Kidney (tissue), 14 donors: ENCODE results near the gene BACE2. TPM values are rescaled to one million over a fixed set of nuclear protein-coding genes. Genes with fewer than 3 reads are reported as not detected.

Source experiments
- DNase-seq, 5 donors: peaks; one replicate each; pipeline ENCODE4 v3.0.0-alpha.2; 2013 to 2020
- FAIRE-seq: peaks from 2 replicates; lab custom pipeline; 2012; peaks lifted over from hg19 to GRCh38; lab: Jason Lieb, UNC
- H3K27ac ChIP-seq, 2 donors: one replicate each; pipeline ENCODE4 v1.7.0; 2013; ENCODE audit warnings: low read depth in 2 of 2, low read length in 2 of 2, inconsistent platforms in 1 of 2
- H3K27me3 ChIP-seq: one replicate; pipeline ENCODE4 v1.7.1; 2013; ENCODE audit warnings: low read length, inconsistent platforms; ENCODE audit not compliant: control insufficient read depth, insufficient read depth
- H3K36me3 ChIP-seq, 3 donors: one replicate each; pipeline versions ENCODE4 v1.7.0 to v1.7.1; 2013; ENCODE audit warnings: low read length in 3 of 3, control low read depth in 1 of 3, inconsistent platforms in 1 of 3; ENCODE audit not compliant: insufficient read depth in 3 of 3, control insufficient read depth in 2 of 3
- H3K4me1 ChIP-seq, 3 donors: one replicate each; pipeline versions ENCODE4 v1.7.0 to v1.7.1; 2013; ENCODE audit warnings: low read length in 3 of 3, inconsistent platforms in 1 of 3, low read depth in 1 of 3; ENCODE audit not compliant: control insufficient read depth in 2 of 3, insufficient read depth in 2 of 3
- H3K4me3 ChIP-seq, 3 donors: one replicate each; pipeline versions ENCODE4 v1.7.0 to v1.8.1; 2013; ENCODE audit warnings: low read length in 3 of 3, control low read depth in 1 of 3, inconsistent platforms in 1 of 3
- H3K9ac ChIP-seq, 3 donors: one replicate each; pipeline versions ENCODE4 v1.7.0 to v1.7.1; 2013; ENCODE audit warnings: low read length in 3 of 3, control low read depth in 1 of 3, inconsistent platforms in 1 of 3
- H3K9me3 ChIP-seq, 3 donors: one replicate each; pipeline versions ENCODE4 v1.7.0 to v1.7.1; 2013; ENCODE audit warnings: low read length in 3 of 3, control low read depth in 1 of 3, inconsistent platforms in 1 of 3; ENCODE audit not compliant: control insufficient read depth in 2 of 3, insufficient read depth in 1 of 3
- CTCF ChIP-seq: IDR thresholded peaks from 3 replicates; pipeline ENCODE4 v1.5.1; 2012; ENCODE audit warnings: mild to moderate bottlenecking, moderate library complexity, borderline replicate concordance; ENCODE audit not compliant: insufficient read depth; ENCODE audit errors: extremely low read depth
- intact Hi-C: fragments of 100-400 bp; cut with DNase I; formaldehyde crosslinking; loops from one replicate; pipeline ENCODE4 v1.11.1; 2022
- polyA plus RNA-seq: library from polyadenylated mRNA; stranded (reverse); fragments of 350-450 nt; fragmentation: Illumina TruSeq; extraction: RNeasy Lipid Tissue Mini Kit (QIAGEN cat#74804); gene quantifications from one replicate; pipeline ENCODE4 v1.2.3, GENCODE V29; 2014; ENCODE audit warnings: low read depth, low replicate concordance; ENCODE audit not compliant: insufficient read depth
- total RNA-seq: library from RNA; stranded (reverse); fragmentation: NEBNext Ultra II Directional; extraction: Animal tissue kit (Norgen Biotek cat#: 25700); gene quantifications from one replicate; pipeline ENCODE4 v1.2.1, GENCODE V29; 2021
- donor health status: control.
- donor health status: control.
- donor health status: control.
- donor health status: control.
- donor health status: control.
- donor health status: DM: yes; HTN: yes; CAD: no.
- donor health status: Normal renal cell carcinoma (clear cell type).

The BACE2 gene
- total and polyA plus RNA-seq, 2 donors from 2014 or later = 55.5 to 65.7 TPM

- TF ChIP-seq CTCF = no peak
- Histone ChIP-seq H3K4me1 (peaks cover 0 to 4% (median 0%) of the 10 kb centered on the region in 3 donors), H3K4me3 (no peak overlapping the region), H3K36me3 (peaks cover 0 to 20% (median 7%) of the 10 kb centered on the region in 3 donors), H3K27ac (peak overlapping the region in 1 of 2 donors; percentile 37), H3K27me3 (no peaks in the 10 kb centered on the region), H3K9ac (no peak overlapping the region), H3K9me3 (no peaks in the 10 kb centered on the region)
- intact Hi-C loops = no loop called here
- no peak for FAIRE-seq
- no peak for DNase-seq
These were observed 78.8 kb downstream of the BACE2 start for GRCh38 chr21:41246808-41247207.

- peak overlapping the region in 1 of 2 donors; percentile 37 for H3K27ac ChIP-seq
- no peak for DNase-seq
These were observed 79.9 kb downstream of the BACE2 start for GRCh38 chr21:41247561-41248545.

DNA sequence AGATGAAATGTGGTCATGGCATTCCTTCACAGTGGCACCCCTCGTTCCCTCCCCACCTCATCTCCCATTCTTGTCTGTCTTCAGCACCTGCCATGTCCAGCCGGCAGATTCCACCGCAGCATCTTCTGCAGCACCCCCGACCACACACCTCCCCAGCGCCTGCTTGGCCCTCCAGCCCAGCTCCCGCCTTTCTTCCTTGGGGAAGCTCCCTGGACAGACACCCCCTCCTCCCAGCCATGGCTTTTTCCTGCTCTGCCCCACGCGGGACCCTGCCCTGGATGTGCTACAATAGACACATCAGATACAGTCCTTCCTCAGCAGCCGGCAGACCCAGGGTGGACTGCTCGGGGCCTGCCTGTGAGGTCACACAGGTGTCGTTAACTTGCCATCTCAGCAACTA, 81.5 kb downstream of the BACE2 start:
- Histone ChIP-seq H3K36me3 (peaks cover 0 to 34% (median 14%) of the 10 kb centered on the region in 3 donors), H3K9me3 (peaks cover 0 to 3% (median 0%) of the 10 kb centered on the region in 3 donors), H3K4me1 (peaks cover 0 to 4% (median 0%) of the 10 kb centered on the region in 3 donors), H3K27me3 (no peaks in the 10 kb centered on the region), H3K9ac (no peak overlapping the region), H3K4me3 (no peak overlapping the region), H3K27ac (no peak overlapping the region)
- DNase-seq (no peak), FAIRE-seq (no peak)
- TF ChIP-seq CTCF = no peak
- intact Hi-C loops = no loop called here

More at GRCh38 chr21:41247561-41248545, 79.9 kb downstream of the BACE2 start:
- intact Hi-C loops = no loop called here
- Histone ChIP-seq H3K27me3 (no peaks in the 10 kb centered on the region), H3K4me1 (peaks cover 0 to 4% (median 0%) of the 10 kb centered on the region in 3 donors), H3K4me3 (no peak overlapping the region), H3K9ac (no peak overlapping the region), H3K36me3 (peaks cover 0 to 28% (median 11%) of the 10 kb centered on the region in 3 donors), H3K9me3 (no peaks in the 10 kb centered on the region)
- no peak for FAIRE-seq
- TF ChIP-seq CTCF = no peak
